Measurements from ENCODE around the gene PRMT3.
"Not testable (repeated sequence)": the region's sequence is repeated elsewhere in the genome, so short reads cannot be mapped to it uniquely, and the experiment has no call there.

Gene PRMT3

GRCh38 chr11:20522536-20522935, 135.0 kb downstream of the PRMT3 start:
- no peak for DNase-seq

GRCh38 chr11:20529757-20530156, 142.2 kb downstream of the PRMT3 start:
- DNase-seq: no peak

GRCh38 chr11:20530942-20531703, 143.6 kb downstream of the PRMT3 start:
- DNase-seq: no peak

GRCh38 chr11:20535271-20535881, 147.9 kb downstream of the PRMT3 start:
- no peak for DNase-seq

- DNase-seq: no peak
Measured at GRCh38 chr11:20536365-20536764, 148.8 kb downstream of the PRMT3 start.

- DNase-seq: no peak
Measured at GRCh38 chr11:20536784-20537183, 149.3 kb downstream of the PRMT3 start.

- no peak for DNase-seq
Measured at GRCh38 chr11:20541503-20541902, 154.0 kb downstream of the PRMT3 start.

- DNase-seq: no peak
Measured at GRCh38 chr11:20544603-20545237, 157.2 kb downstream of the PRMT3 start.

GRCh38 chr11:20547411-20547810, 159.9 kb downstream of the PRMT3 start:
- DNase-seq: no peak

- DNase-seq: no peak
Measured at GRCh38 chr11:20551096-20551495, 163.6 kb downstream of the PRMT3 start.

GRCh38 chr11:20555783-20556182, 168.3 kb downstream of the PRMT3 start:
- DNase-seq: no peak

GRCh38 chr11:20556396-20556795, 168.9 kb downstream of the PRMT3 start:
- not testable (repeated sequence) for DNase-seq

GRCh38 chr11:20558741-20559140, 171.2 kb downstream of the PRMT3 start:
- DNase-seq: no peak

Measured in stimulated activated naive CD4-positive, alpha-beta T cell treated with Interleukin-2 at 50 U/mL for 16 hours (primary cell).